KMS-11 (cell line): ENCODE data around the gene TENM3.

Experiments used
- H2AFZ ChIP-seq: fragments of 200-600 bp; sonication (generic); 2 replicates; pipeline ENCODE4 v1.6.1; 2016; ENCODE audit warnings: antibody characterized with exemption, mixed run types, low read depth
- H3K27ac ChIP-seq: fragments of 200-600 bp; sonication (generic); 2 replicates; pipeline ENCODE4 v1.6.1; 2016; ENCODE audit warnings: mild to moderate bottlenecking, mixed run types
- H3K27me3 ChIP-seq: fragments of 200-600 bp; sonication (generic); 2 replicates; pipeline ENCODE4 v1.6.1; 2017; ENCODE audit warnings: mild to moderate bottlenecking, low read depth, mixed run types, moderate library complexity; ENCODE audit not compliant: insufficient read depth
- H3K36me3 ChIP-seq: fragments of 200-600 bp; sonication (generic); 2 replicates; pipeline ENCODE4 v1.6.1; 2017; ENCODE audit warnings: mild to moderate bottlenecking, mixed run types; ENCODE audit not compliant: insufficient read depth
- H3K4me1 ChIP-seq: fragments of 200-600 bp; sonication (generic); 2 replicates; pipeline ENCODE4 v1.6.1; 2016; ENCODE audit warnings: mild to moderate bottlenecking, low read depth, mixed run types; ENCODE audit not compliant: poor library complexity, severe bottlenecking
- H3K4me2 ChIP-seq: fragments of 200-600 bp; sonication (generic); 2 replicates; pipeline ENCODE4 v1.7.0; 2016; ENCODE audit warnings: mild to moderate bottlenecking, mixed run types
- H3K4me3 ChIP-seq: fragments of 200-600 bp; sonication (generic); IDR thresholded peaks from 2 replicates; pipeline ENCODE4 v1.6.1; 2017; ENCODE audit warnings: low read depth, low read length, mixed read lengths; ENCODE audit not compliant: insufficient read depth
- H3K79me2 ChIP-seq: fragments of 200-600 bp; sonication (generic); 2 replicates; pipeline ENCODE4 v1.6.1; 2016; ENCODE audit warnings: low read depth, mixed run types; ENCODE audit not compliant: insufficient read depth
- H3K9ac ChIP-seq: fragments of 200-600 bp; sonication (generic); 2 replicates; pipeline ENCODE4 v1.6.1; 2016; ENCODE audit warnings: mild to moderate bottlenecking, mixed run types
- H4K20me1 ChIP-seq: fragments of 200-600 bp; sonication (generic); 2 replicates; pipeline ENCODE4 v1.6.1; 2016; ENCODE audit warnings: mild to moderate bottlenecking, mixed run types; ENCODE audit not compliant: insufficient read depth
- CTCF ChIP-seq: fragments of 200-600 bp; sonication (generic); conservative IDR thresholded peaks from 2 replicates; pipeline ENCODE4 v1.6.1; 2017; ENCODE audit warnings: low read depth, mild to moderate bottlenecking, antibody characterized with exemption, low read length, moderate library complexity, mixed read lengths

TENM3 gene

GRCh38 chr4:182569561-182569960, 326.4 kb downstream of the TENM3 start:
- Histone ChIP-seq H3K4me3 (no peak overlapping the region), H3K27me3 (no peaks in the 10 kb centered on the region), H3K9ac (no peak overlapping the region), H3K4me2 (no peak overlapping the region), H3K27ac (no peak overlapping the region), H3K4me1 (no peaks in the 10 kb centered on the region), H4K20me1 (no peaks in the 10 kb centered on the region), H3K36me3 (no peaks in the 10 kb centered on the region), H2AFZ (no peak overlapping the region), H3K79me2 (no peaks in the 10 kb centered on the region)
- TF ChIP-seq CTCF = no peak

GRCh38 chr4:182574706-182575105, 331.5 kb downstream of the TENM3 start:
- no peaks in the 10 kb centered on the region for H3K27me3 ChIP-seq
- H3K9ac ChIP-seq = no peak overlapping the region
- TF ChIP-seq CTCF = no peak
- H3K4me1 ChIP-seq = no peaks in the 10 kb centered on the region
- no peaks in the 10 kb centered on the region for H3K36me3 ChIP-seq
- H4K20me1 ChIP-seq = no peaks in the 10 kb centered on the region
- H2AFZ ChIP-seq = no peak overlapping the region
- no peak overlapping the region for H3K4me3 ChIP-seq
- no peak overlapping the region for H3K27ac ChIP-seq
- H3K4me2 ChIP-seq = no peak overlapping the region
- H3K79me2 ChIP-seq = no peaks in the 10 kb centered on the region

- Histone ChIP-seq H3K9ac (no peak overlapping the region), H4K20me1 (no peaks in the 10 kb centered on the region), H3K4me2 (no peak overlapping the region), H3K27ac (no peak overlapping the region), H3K27me3 (no peaks in the 10 kb centered on the region), H3K79me2 (no peaks in the 10 kb centered on the region), H3K36me3 (no peaks in the 10 kb centered on the region), H3K4me3 (no peak overlapping the region), H2AFZ (no peak overlapping the region), H3K4me1 (no peaks in the 10 kb centered on the region)
- TF ChIP-seq CTCF = no peak
Observed at GRCh38 chr4:182575225-182575624, 332.0 kb downstream of the TENM3 start.

GRCh38 chr4:182576601-182577289, 333.5 kb downstream of the TENM3 start:
- H4K20me1 ChIP-seq = no peaks in the 10 kb centered on the region
- no peaks in the 10 kb centered on the region for H3K36me3 ChIP-seq
- H2AFZ ChIP-seq = no peak overlapping the region
- no peaks in the 10 kb centered on the region for H3K27me3 ChIP-seq
- no peaks in the 10 kb centered on the region for H3K79me2 ChIP-seq
- H3K4me2 ChIP-seq = no peak overlapping the region
- H3K27ac ChIP-seq = no peak overlapping the region
- H3K4me1 ChIP-seq = no peaks in the 10 kb centered on the region
- no peak overlapping the region for H3K9ac ChIP-seq
- no peak for TF ChIP-seq CTCF
- no peak overlapping the region for H3K4me3 ChIP-seq
